CD14-positive monocyte (primary cell): ENCODE data around the gene NARF. TPM values are rescaled to one million over a fixed set of nuclear protein-coding genes. Genes with fewer than 3 reads are reported as not detected.
A peak's percentile ranks its signal among the peaks of the same experiment; 100 is the strongest.

Experiments used
- DNase-seq, 3 donors: peaks; one replicate each; pipeline ENCODE4 v3.0.0-alpha.2; 2011 to 2022
- H2AFZ ChIP-seq: 2 replicates; pipeline ENCODE4 v1.6.0; 2012; ENCODE audit warnings: mild to moderate bottlenecking, low read depth, low read length, inconsistent platforms; ENCODE audit not compliant: insufficient read depth, poor library complexity, severe bottlenecking
- H3K27ac ChIP-seq, 2 donors: 1 replicate in 1 of 2; 2 replicates in 1 of 2; pipeline ENCODE4 v1.5.1; 2012 to 2013; ENCODE audit warnings: low read length in 2 of 2, control low read depth in 1 of 2, inconsistent platforms in 1 of 2, low read depth in 1 of 2, mild to moderate bottlenecking in 1 of 2
- H3K27me3 ChIP-seq, 2 donors: one replicate each; pipeline versions ENCODE4 v1.6.0 to v1.6.1; 2011 to 2013; ENCODE audit warnings: low read length in 2 of 2; ENCODE audit not compliant: control insufficient read depth in 2 of 2, insufficient read depth in 2 of 2
- H3K36me3 ChIP-seq, 2 donors: replicated peaks in 1 of 2; 1 replicate in 1 of 2; 2 replicates in 1 of 2; pipeline versions ENCODE4 v1.5.1 to v1.6.1; 2012 to 2013; ENCODE audit warnings: low read length in 2 of 2, control low read depth in 1 of 2, inconsistent platforms in 1 of 2, mild to moderate bottlenecking in 1 of 2; ENCODE audit not compliant: insufficient read depth in 2 of 2, control insufficient read depth in 1 of 2
- H3K4me1 ChIP-seq, 2 donors: 1 replicate in 1 of 2; 2 replicates in 1 of 2; pipeline versions ENCODE4 v1.5.1 to v1.6.1; 2012 to 2013; ENCODE audit warnings: low read length in 2 of 2, control low read depth in 1 of 2, inconsistent platforms in 1 of 2, mild to moderate bottlenecking in 1 of 2, moderate library complexity in 1 of 2; ENCODE audit not compliant: insufficient read depth in 2 of 2, control insufficient read depth in 1 of 2
- H3K4me2 ChIP-seq: replicated peaks from 2 replicates; pipeline ENCODE3; 2012; ENCODE audit warnings: low read length, moderate library complexity, mild to moderate bottlenecking; ENCODE audit not compliant: poor library complexity, severe bottlenecking; ENCODE audit errors: extremely low read depth
- H3K4me3 ChIP-seq, 3 experiments: fragments of 200-600 bp in 1 of 3; sonication (generic) in 1 of 3; replicated peaks in 1 of 3; 1 replicate in 2 of 3; 2 replicates in 1 of 3; pipeline ENCODE4 v1.5.1; 2011 to 2013; ENCODE audit warnings: low read length in 3 of 3, mild to moderate bottlenecking in 3 of 3, control low read depth in 2 of 3, low read depth in 2 of 3, inconsistent platforms in 1 of 3, moderate library complexity in 1 of 3
- H3K79me2 ChIP-seq: 2 replicates; pipeline ENCODE4 v1.6.0; 2012; ENCODE audit warnings: mild to moderate bottlenecking, control low read depth, inconsistent platforms, low read length, moderate library complexity; ENCODE audit not compliant: insufficient read depth
- H3K9ac ChIP-seq: 2 replicates; pipeline ENCODE4 v1.6.0; 2017; ENCODE audit warnings: low read length, mild to moderate bottlenecking; ENCODE audit not compliant: insufficient read depth, poor library complexity, severe bottlenecking
- H3K9me3 ChIP-seq, 2 donors: replicated peaks in 1 of 2; 1 replicate in 1 of 2; 2 replicates in 1 of 2; pipeline versions ENCODE4 v1.5.1 to v1.6.1; 2012 to 2013; ENCODE audit warnings: low read length in 2 of 2, control low read depth in 1 of 2; ENCODE audit not compliant: control insufficient read depth in 1 of 2, insufficient read depth in 1 of 2
- H4K20me1 ChIP-seq: 2 replicates; pipeline ENCODE4 v1.6.0; 2012; ENCODE audit warnings: mild to moderate bottlenecking, low read length, control low read depth, moderate library complexity; ENCODE audit not compliant: insufficient read depth
- H3K27ac Mint-ChIP-seq, 7 donors: one replicate each; pipeline ENCODE4 v1.8.0; 2020; ENCODE audit warnings: mild to moderate bottlenecking in 7 of 7, mixed read lengths in 7 of 7, moderate library complexity in 6 of 7, inconsistent platforms in 2 of 7
- H3K27me3 Mint-ChIP-seq, 3 donors: one replicate each; pipeline ENCODE4 v1.8.0; 2021 to 2022; ENCODE audit warnings: low read depth in 3 of 3, mild to moderate bottlenecking in 3 of 3, mixed read lengths in 3 of 3, moderate library complexity in 3 of 3, inconsistent platforms in 1 of 3
- H3K36me3 Mint-ChIP-seq, 2 donors: one replicate each; pipeline ENCODE4 v1.8.0; 2020; ENCODE audit warnings: mixed read lengths in 2 of 2, inconsistent platforms in 1 of 2, mild to moderate bottlenecking in 1 of 2
- H3K4me1 Mint-ChIP-seq: one replicate; pipeline ENCODE4 v1.8.0; 2020; ENCODE audit warnings: mild to moderate bottlenecking, mixed read lengths
- H3K4me3 Mint-ChIP-seq, 2 donors: one replicate each; pipeline ENCODE4 v1.8.0; 2020; ENCODE audit warnings: mild to moderate bottlenecking in 2 of 2, mixed read lengths in 2 of 2, moderate library complexity in 1 of 2
- H3K9me3 Mint-ChIP-seq, 7 donors: one replicate each; pipeline ENCODE4 v1.8.0; 2020 to 2022; ENCODE audit warnings: mixed read lengths in 7 of 7, mild to moderate bottlenecking in 6 of 7, moderate library complexity in 6 of 7, inconsistent platforms in 2 of 7
- CTCF ChIP-seq: fragments of 200-600 bp; IDR thresholded peaks from one replicate; pipeline ENCODE4 v1.8.0; 2022; ENCODE audit warnings: antibody characterized with exemption, mild to moderate bottlenecking
- WGBS: methylation state at CpG from one replicate; pipeline ENCODE4 v1.1.5; 2013; ENCODE audit warnings: missing lambda C conversion rate; ENCODE audit not compliant: insufficient coverage; 5-methylcytosine and 5-hydroxymethylcytosine counted together
- intact Hi-C, 2 donors: fragments of 100-400 bp; cut with micrococcal nuclease; formaldehyde crosslinking; loops; one replicate each; pipeline versions ENCODE4 v1.15.0 to v1.15.1; 2023
- polyA plus RNA-seq, 3 donors: library from polyadenylated mRNA; depleted of rRNA in 1 of 3; unstranded in 2 of 3; stranded (reverse) in 1 of 3; fragments of 300-500 nt in 2 of 3; fragments of >200 nt in 1 of 3; fragmentation: Illumina TruSeq in 2 of 3; gene quantifications; 1 replicate in 2 of 3; 2 replicates in 1 of 3; pipeline ENCODE4 v1.2.3, GENCODE V29; 2012 to 2021

Gene NARF
- polyA plus RNA-seq, 3 donors, result 91.2 to 101 (median 100) TPM

GRCh38 chr17:82416264-82416663 lies 42.3 kb upstream of the NARF start:
- H3K4me2 ChIP-seq, result no peak overlapping the region
- intact Hi-C loops, result no loop called here
- H3K36me3 ChIP-seq, result peaks cover 8 to 18% of the 10 kb centered on the region in 2 donors
- no peak overlapping the region for H3K27ac ChIP-seq
- no peak overlapping the region for H2AFZ ChIP-seq
- Mint-ChIP-seq H3K27ac (no peak overlapping the region), H3K9me3 (no peaks in the 10 kb centered on the region), H3K4me1 (peaks cover 23% of the 10 kb centered on the region), H3K4me3 (no peak overlapping the region), H3K36me3 (peaks cover 28% of the 10 kb centered on the region in 2 donors), H3K27me3 (peaks cover 0 to 1% (median 1%) of the 10 kb centered on the region in 3 donors)
- H3K9ac ChIP-seq, result no peak overlapping the region
- no peak for DNase-seq
- no CpG with 5 or more reads among the region's 4 CpGs for WGBS
- TF ChIP-seq CTCF, result no peak
- no peak overlapping the region for H3K4me3 ChIP-seq
- H4K20me1 ChIP-seq, result peaks cover 53% of the 10 kb centered on the region
- H3K4me1 ChIP-seq, result peaks cover 23 to 24% of the 10 kb centered on the region in 2 donors
- no peaks in the 10 kb centered on the region for H3K9me3 ChIP-seq
- H3K27me3 ChIP-seq, result no peaks in the 10 kb centered on the region
- peaks cover 11% of the 10 kb centered on the region for H3K79me2 ChIP-seq

- intact Hi-C loops, result no loop called here
- Mint-ChIP-seq H3K27ac (no peak overlapping the region), H3K27me3 (peaks cover 0 to 1% (median 0%) of the 10 kb centered on the region in 3 donors), H3K9me3 (no peaks in the 10 kb centered on the region), H3K4me1 (peaks cover 23% of the 10 kb centered on the region), H3K4me3 (no peak overlapping the region), H3K36me3 (peaks cover 30 to 32% of the 10 kb centered on the region in 2 donors)
- H2AFZ ChIP-seq, result no peak overlapping the region
- H3K27ac ChIP-seq, result no peak overlapping the region
- no peak overlapping the region for H3K4me3 ChIP-seq
- no peak overlapping the region for H3K9ac ChIP-seq
- no peaks in the 10 kb centered on the region for H3K27me3 ChIP-seq
- TF ChIP-seq CTCF, result peak; percentile 15
- H3K9me3 ChIP-seq, result no peaks in the 10 kb centered on the region
- peaks cover 11 to 18% of the 10 kb centered on the region in 2 donors for H3K36me3 ChIP-seq
- H4K20me1 ChIP-seq, result peaks cover 53% of the 10 kb centered on the region
- H3K79me2 ChIP-seq, result peaks cover 11% of the 10 kb centered on the region
- no peak overlapping the region for H3K4me2 ChIP-seq
- WGBS, result 87% methylated on average over 3 of the region's 6 CpGs
- H3K4me1 ChIP-seq, result peaks cover 23 to 24% of the 10 kb centered on the region in 2 donors
- no peak for DNase-seq
Observed at GRCh38 chr17:82416771-82417170, 41.8 kb upstream of the NARF start.
